DOHH2 (cell line): ENCODE measurements around the gene GRID1.

Source experiments
- H3F3A ChIP-seq: fragments of 200-600 bp; sonication (generic), shearing (Covaris generic); 2 replicates; pipeline ENCODE4 v1.6.0; 2016; ENCODE audit warnings: antibody characterized with exemption, mild to moderate bottlenecking; ENCODE audit not compliant: control insufficient read depth, insufficient read depth
- H3K27ac ChIP-seq: fragments of 200-600 bp; sonication (generic); 2 replicates; pipeline ENCODE4 v1.5.1; 2014; ENCODE audit warnings: low read depth, mild to moderate bottlenecking, low read length, moderate library complexity
- H3K27me3 ChIP-seq: fragments of 200-600 bp; sonication (generic); 2 replicates; pipeline ENCODE4 v1.6.1; 2014; ENCODE audit warnings: mild to moderate bottlenecking, low read length, mixed read lengths; ENCODE audit not compliant: control insufficient read depth
- H3K36me3 ChIP-seq: fragments of 200-600 bp; sonication (generic); 2 replicates; pipeline ENCODE4 v1.6.1; 2014; ENCODE audit warnings: mild to moderate bottlenecking, low read length, moderate library complexity, mixed read lengths; ENCODE audit not compliant: control insufficient read depth
- H3K4me1 ChIP-seq: fragments of 200-600 bp; sonication (generic); 2 replicates; pipeline ENCODE4 v1.6.1; 2014; ENCODE audit warnings: mild to moderate bottlenecking, low read length, mixed read lengths; ENCODE audit not compliant: control insufficient read depth
- H3K4me2 ChIP-seq: fragments of 200-600 bp; sonication (generic); 2 replicates; pipeline ENCODE4 v1.6.0; 2014; ENCODE audit warnings: mild to moderate bottlenecking, low read length, moderate library complexity
- H3K4me3 ChIP-seq: fragments of 200-600 bp; sonication (generic); 2 replicates; pipeline ENCODE4 v1.5.1; 2014; ENCODE audit warnings: mild to moderate bottlenecking, low read length, mixed read lengths
- H3K79me2 ChIP-seq: fragments of 200-600 bp; sonication (generic); 2 replicates; pipeline ENCODE4 v1.6.1; 2014; ENCODE audit warnings: mild to moderate bottlenecking, low read length, mixed read lengths; ENCODE audit not compliant: control insufficient read depth
- H3K9me2 ChIP-seq: fragments of 200-600 bp; sonication (generic); replicated peaks from 2 replicates; pipeline ENCODE4 v1.6.1; 2014; ENCODE audit warnings: mild to moderate bottlenecking, low read length, mixed read lengths; ENCODE audit not compliant: control insufficient read depth
- H3K9me3 ChIP-seq: fragments of 200-600 bp; sonication (generic); 2 replicates; pipeline ENCODE4 v1.6.1; 2014; ENCODE audit warnings: antibody characterized with exemption, low read length, mixed read lengths; ENCODE audit not compliant: control insufficient read depth, insufficient read depth
- H4K20me1 ChIP-seq: fragments of 200-600 bp; sonication (generic); 2 replicates; pipeline ENCODE4 v1.6.0; 2014; ENCODE audit warnings: low read depth, mild to moderate bottlenecking, antibody characterized with exemption, low read length, moderate library complexity; ENCODE audit not compliant: control insufficient read depth, insufficient read depth
- CTCF ChIP-seq: fragments of 200-600 bp; sonication (generic); IDR thresholded peaks from one replicate; pipeline ENCODE4 v1.5.1; 2014; ENCODE audit warnings: antibody characterized with exemption, mild to moderate bottlenecking, low read depth, low read length; ENCODE audit not compliant: poor library complexity, severe bottlenecking
- EZH2phosphoT487 ChIP-seq: fragments of 200-600 bp; sonication (generic); IDR thresholded peaks from 2 replicates; pipeline ENCODE4 v1.6.1; 2017; ENCODE audit warnings: borderline replicate concordance, mild to moderate bottlenecking, antibody characterized with exemption, low read length, moderate library complexity, mixed read lengths

The GRID1 gene

GRCh38 chr10:85647741-85648140 lies 718.9 kb downstream of the GRID1 start:
- no peak overlapping the region for H3K4me3 ChIP-seq
- H3K4me1 ChIP-seq = no peaks in the 10 kb centered on the region
- H3K79me2 ChIP-seq = no peaks in the 10 kb centered on the region
- TF ChIP-seq EZH2phosphoT487 = no peak
- TF ChIP-seq CTCF = no peak
- H4K20me1 ChIP-seq = no peaks in the 10 kb centered on the region
- H3K4me2 ChIP-seq = no peak overlapping the region
- no peaks in the 10 kb centered on the region for H3K36me3 ChIP-seq
- no peaks in the 10 kb centered on the region for H3K27me3 ChIP-seq
- H3F3A ChIP-seq = no peaks in the 10 kb centered on the region
- no peaks in the 10 kb centered on the region for H3K9me3 ChIP-seq
- no peaks in the 10 kb centered on the region for H3K9me2 ChIP-seq
- H3K27ac ChIP-seq = no peak overlapping the region

- H3K4me2 ChIP-seq = no peak overlapping the region
- no peaks in the 10 kb centered on the region for H3K79me2 ChIP-seq
- TF ChIP-seq EZH2phosphoT487 = no peak
- no peak for TF ChIP-seq CTCF
- H4K20me1 ChIP-seq = no peaks in the 10 kb centered on the region
- no peaks in the 10 kb centered on the region for H3K9me2 ChIP-seq
- no peaks in the 10 kb centered on the region for H3K9me3 ChIP-seq
- no peaks in the 10 kb centered on the region for H3F3A ChIP-seq
- H3K4me3 ChIP-seq = no peak overlapping the region
- no peaks in the 10 kb centered on the region for H3K36me3 ChIP-seq
- H3K27me3 ChIP-seq = no peaks in the 10 kb centered on the region
- H3K27ac ChIP-seq = no peak overlapping the region
- no peaks in the 10 kb centered on the region for H3K4me1 ChIP-seq
Measured at GRCh38 chr10:85645926-85646711, 720.5 kb downstream of the GRID1 start.

- no peak overlapping the region for H3K27ac ChIP-seq
- no peak overlapping the region for H3K4me2 ChIP-seq
- no peaks in the 10 kb centered on the region for H3K4me1 ChIP-seq
- H3K9me2 ChIP-seq = no peaks in the 10 kb centered on the region
- H3K4me3 ChIP-seq = no peak overlapping the region
- H3F3A ChIP-seq = no peaks in the 10 kb centered on the region
- H4K20me1 ChIP-seq = no peaks in the 10 kb centered on the region
- no peaks in the 10 kb centered on the region for H3K9me3 ChIP-seq
- TF ChIP-seq CTCF = no peak
- no peak for TF ChIP-seq EZH2phosphoT487
- no peaks in the 10 kb centered on the region for H3K36me3 ChIP-seq
- no peaks in the 10 kb centered on the region for H3K27me3 ChIP-seq
- H3K79me2 ChIP-seq = no peaks in the 10 kb centered on the region
Measured at GRCh38 chr10:85645053-85645452, 721.5 kb downstream of the GRID1 start.
